PC-9 (cell line): Measurements from ENCODE around the gene TMTC3. TPM values are rescaled to one million over a fixed set of nuclear protein-coding genes. Genes with fewer than 3 reads are reported as not detected.

ENCODE experiments used
- BruUV-seq: library from RNA; stranded (reverse); fragments of 400-500 nt; replicated peaks from 2 replicates; lab custom pipeline; 2021; lab: Mats Ljungman, UMichigan
- CTCF ChIA-PET: fragments of 300-600 bp; sonication (Branson Sonifier 250); formaldehyde crosslinking; loops from one replicate; lab custom pipeline; 2022; ENCODE audit warnings: antibody characterized with exemption; lab: Charles Lee
- POLR2A ChIA-PET: fragments of 300-600 bp; sonication (Branson Sonifier 250); formaldehyde crosslinking; loops from one replicate; lab custom pipeline; 2022; ENCODE audit warnings: antibody characterized with exemption; ENCODE audit not compliant: unreplicated experiment; lab: Charles Lee
- DNase-seq, 2 experiments: peaks; one replicate each; pipeline versions ENCODE4 v3.0.0 to v3.0.0-alpha.2; 2015 to 2022; ENCODE audit warnings: mixed read lengths in 1 of 2
- H2AFZ ChIP-seq: fragments of 200-600 bp; sonication (generic); 2 replicates; pipeline ENCODE4 v1.8.1; 2017; ENCODE audit warnings: antibody characterized with exemption
- H3F3A ChIP-seq: fragments of 200-600 bp; sonication (generic); 2 replicates; pipeline ENCODE4 v1.8.1; 2017; ENCODE audit warnings: antibody characterized with exemption, mild to moderate bottlenecking, low read depth; ENCODE audit not compliant: insufficient read depth
- H3K27ac ChIP-seq: fragments of 200-600 bp; sonication (generic); 2 replicates; pipeline ENCODE4 v1.6.1; 2016; ENCODE audit warnings: mixed run types
- H3K27me3 ChIP-seq: fragments of 200-600 bp; sonication (generic); 2 replicates; pipeline ENCODE4 v1.6.1; 2016; ENCODE audit warnings: low read depth, mixed run types; ENCODE audit not compliant: insufficient read depth
- H3K36me3 ChIP-seq: fragments of 200-600 bp; sonication (generic); 2 replicates; pipeline ENCODE4 v1.6.1; 2016; ENCODE audit warnings: low read depth, mixed run types
- H3K4me1 ChIP-seq: fragments of 200-600 bp; sonication (generic); replicated peaks from 2 replicates; pipeline ENCODE4 v1.6.1; 2016; ENCODE audit warnings: mixed run types; ENCODE audit not compliant: insufficient read depth
- H3K4me2 ChIP-seq: fragments of 200-600 bp; sonication (generic); 2 replicates; pipeline ENCODE4 v1.6.1; 2017; ENCODE audit warnings: mixed run types
- H3K4me3 ChIP-seq: fragments of 200-600 bp; sonication (generic); 2 replicates; pipeline ENCODE4 v1.6.1; 2016; ENCODE audit warnings: mixed run types
- H3K79me2 ChIP-seq: fragments of 200-600 bp; sonication (generic); 2 replicates; pipeline ENCODE4 v1.6.1; 2017; ENCODE audit warnings: low read depth, mixed run types
- H3K9me2 ChIP-seq: fragments of 200-600 bp; sonication (generic); 2 replicates; pipeline ENCODE4 v1.8.1; 2017; ENCODE audit warnings: mild to moderate bottlenecking; ENCODE audit not compliant: insufficient read depth
- H3K9me3 ChIP-seq: fragments of 200-600 bp; sonication (generic); 2 replicates; pipeline ENCODE4 v1.8.1; 2016; ENCODE audit warnings: low read depth; ENCODE audit not compliant: insufficient read depth
- H4K20me1 ChIP-seq: fragments of 200-600 bp; sonication (generic); 2 replicates; pipeline ENCODE4 v1.8.1; 2017; ENCODE audit not compliant: insufficient read depth
- CTCF ChIP-seq: fragments of 200-600 bp; sonication (generic); conservative IDR thresholded peaks from 2 replicates; pipeline ENCODE4 v1.6.1; 2017; ENCODE audit warnings: mixed run types, antibody characterized with exemption, mild to moderate bottlenecking, moderate library complexity
- EZH2 ChIP-seq: fragments of 200-600 bp; sonication (generic); IDR thresholded peaks from 2 replicates; pipeline ENCODE4 v1.8.0; 2017; ENCODE audit warnings: antibody characterized with exemption, low read depth
- intact Hi-C: fragments of 100-400 bp; cut with micrococcal nuclease; formaldehyde crosslinking; loops from one replicate; pipeline ENCODE4 v1.10.0; 2022; ENCODE audit not compliant: unreplicated experiment
- total RNA-seq: library from RNA; stranded (reverse); gene quantifications from 2 replicates; pipeline ENCODE4 v1.2.3, GENCODE V29; 2021

TMTC3 gene
- total RNA-seq, 1 experiment from 2014 or later, result 26.4 TPM

GRCh38 chr12:88194868-88195267, 52.8 kb downstream of the TMTC3 start:
- Histone ChIP-seq H3K9me2 (no peaks in the 10 kb centered on the region), H3K36me3 (peaks cover 7% of the 10 kb centered on the region; the same call in 1 of the 2 replicates), H3K79me2 (no peaks in the 10 kb centered on the region), H3K9me3 (no peaks in the 10 kb centered on the region), H4K20me1 (no peaks in the 10 kb centered on the region), H2AFZ (no peak overlapping the region), H3K27ac (no peak overlapping the region), H3K27me3 (no peaks in the 10 kb centered on the region), H3K4me3 (no peak overlapping the region), H3F3A (no peaks in the 10 kb centered on the region; the same call in 1 of the 2 replicates), H3K4me1 (no peaks in the 10 kb centered on the region), H3K4me2 (no peak overlapping the region)
- ChIA-PET POLR2A (no interaction called here), CTCF (no interaction called here)
- intact Hi-C loops, result no loop called here
- TF ChIP-seq EZH2, result no peak
- no peak for TF ChIP-seq CTCF
- BruUV-seq, result no TSS peak
- DNase-seq, result no peak

DNA sequence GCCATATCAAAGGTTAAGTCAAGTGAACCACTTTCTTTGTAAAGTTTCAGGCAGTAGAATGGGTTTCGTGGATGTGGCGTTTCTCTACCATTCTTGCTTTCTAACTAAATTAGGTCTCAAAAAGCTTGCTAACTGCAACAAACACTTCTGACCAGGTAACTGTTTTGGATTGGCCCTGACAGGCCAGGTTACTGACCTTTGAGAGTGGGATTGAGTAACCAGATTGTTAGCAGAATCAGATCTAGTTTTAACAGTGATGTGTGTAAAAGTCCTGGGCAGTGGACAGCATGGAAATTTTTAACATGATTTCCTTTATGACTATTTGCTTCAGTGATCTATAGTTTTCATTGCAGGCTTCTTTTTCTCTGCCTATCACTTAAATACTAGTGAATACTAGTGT, 57.9 kb downstream of the TMTC3 start:
- POLR2A ChIA-PET, result no interaction called here
- H3K4me2 ChIP-seq, result no peak overlapping the region
- no peaks in the 10 kb centered on the region for H4K20me1 ChIP-seq
- no peaks in the 10 kb centered on the region; the same call in 1 of the 2 replicates for H3F3A ChIP-seq
- intact Hi-C loops, result no loop called here
- H3K36me3 ChIP-seq, result peaks cover 4% of the 10 kb centered on the region; the same call in 1 of the 2 replicates
- H3K4me1 ChIP-seq, result no peaks in the 10 kb centered on the region
- no peaks in the 10 kb centered on the region for H3K27me3 ChIP-seq
- no peaks in the 10 kb centered on the region for H3K79me2 ChIP-seq
- H3K9me3 ChIP-seq, result no peaks in the 10 kb centered on the region
- DNase-seq, result no peak
- H2AFZ ChIP-seq, result no peak overlapping the region
- H3K9me2 ChIP-seq, result no peaks in the 10 kb centered on the region
- CTCF ChIA-PET, result no interaction called here
- no peak overlapping the region for H3K4me3 ChIP-seq
- no TSS peak for BruUV-seq
- H3K27ac ChIP-seq, result no peak overlapping the region
- TF ChIP-seq CTCF (no peak), EZH2 (no peak)

GRCh38 chr12:88202500-88202899, 60.4 kb downstream of the TMTC3 start:
- no peaks in the 10 kb centered on the region for H3K9me2 ChIP-seq
- H3F3A ChIP-seq, result no peaks in the 10 kb centered on the region; the same call in 1 of the 2 replicates
- H4K20me1 ChIP-seq, result no peaks in the 10 kb centered on the region
- no peak overlapping the region for H2AFZ ChIP-seq
- intact Hi-C loops, result no loop called here
- no peak for DNase-seq
- no peaks in the 10 kb centered on the region for H3K9me3 ChIP-seq
- H3K27me3 ChIP-seq, result no peaks in the 10 kb centered on the region
- TF ChIP-seq EZH2, result no peak
- no peak for TF ChIP-seq CTCF
- no peak overlapping the region for H3K27ac ChIP-seq
- CTCF ChIA-PET, result no interaction called here
- H3K4me3 ChIP-seq, result no peak overlapping the region
- H3K4me2 ChIP-seq, result no peak overlapping the region
- H3K36me3 ChIP-seq, result no peaks in the 10 kb centered on the region
- H3K79me2 ChIP-seq, result no peaks in the 10 kb centered on the region
- no peaks in the 10 kb centered on the region for H3K4me1 ChIP-seq
- POLR2A ChIA-PET, result no interaction called here
- no TSS peak for BruUV-seq
